Spinal cord (tissue), 10 donors: ENCODE data around the gene HLA-G. TPM values are rescaled to one million over a fixed set of nuclear protein-coding genes. Genes with fewer than 3 reads are reported as not detected.

Source experiments
- DNase-seq, 6 donors: peaks; one replicate each; pipeline versions ENCODE4 v3.0.0 to v3.0.0-alpha.2; 2013 to 2015; ENCODE audit warnings: low spot score in 6 of 6, low read depth in 4 of 6
- H3K27ac ChIP-seq: one replicate; pipeline ENCODE4 v1.5.1; 2013; ENCODE audit warnings: low read depth, low read length, control low read depth
- H3K27me3 ChIP-seq: one replicate; pipeline ENCODE4 v1.6.1; 2013; ENCODE audit warnings: low read length; ENCODE audit not compliant: control insufficient read depth, insufficient read depth
- H3K36me3 ChIP-seq: one replicate; pipeline ENCODE4 v1.6.1; 2013; ENCODE audit warnings: low read length; ENCODE audit not compliant: control insufficient read depth, insufficient read depth
- H3K4me1 ChIP-seq: one replicate; pipeline ENCODE4 v1.6.1; 2013; ENCODE audit warnings: low read length; ENCODE audit not compliant: control insufficient read depth, insufficient read depth
- H3K4me3 ChIP-seq: one replicate; pipeline ENCODE4 v1.5.1; 2013; ENCODE audit warnings: low read depth, low read length, control low read depth
- H3K9me3 ChIP-seq: one replicate; pipeline ENCODE4 v1.6.1; 2013; ENCODE audit warnings: low read length; ENCODE audit not compliant: control insufficient read depth, insufficient read depth
- WGBS: methylation state at CpG from one replicate; pipeline ENCODE4 v1.1.5; 2013; ENCODE audit warnings: missing lambda C conversion rate; ENCODE audit not compliant: insufficient coverage; 5-methylcytosine and 5-hydroxymethylcytosine counted together
- polyA plus RNA-seq, 2 donors: library from polyadenylated mRNA; unstranded; fragments of 120-200 nt; gene quantifications; one replicate each; pipeline ENCODE4 v1.2.1, GENCODE V29; 2013; ENCODE audit not compliant: insufficient read length in 2 of 2
- total RNA-seq, 2 donors: library from RNA; depleted of rRNA in 1 of 2; stranded (reverse); fragments of 120-200 nt in 1 of 2; fragments of >200 nt in 1 of 2; gene quantifications; one replicate each; pipeline versions ENCODE4 v1.2.3 to v1.2.4, GENCODE V29; 2013 to 2014
- donor health status: healthy.

Gene HLA-G
- total and polyA plus RNA-seq, 4 donors, result 2.6 to 7.6 TPM; not detected in 2

DNA sequence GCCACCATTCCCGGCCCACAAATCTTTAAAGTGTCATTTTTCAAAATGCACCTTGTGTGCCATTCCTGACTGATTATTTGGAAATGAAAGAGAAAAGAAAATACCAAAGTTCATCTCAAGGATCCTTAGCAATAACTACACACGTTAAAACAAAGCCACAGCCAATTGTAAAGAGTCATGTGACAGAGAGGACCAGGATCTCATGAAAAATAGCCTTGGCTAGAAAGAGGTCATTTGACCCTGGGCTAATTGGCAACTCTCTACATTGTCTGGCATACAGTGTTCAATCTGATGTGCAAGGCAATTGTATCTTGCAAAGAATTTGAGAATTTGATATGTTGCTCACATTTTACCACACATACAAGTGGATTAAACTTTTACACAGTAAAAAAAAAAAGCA lies 31.6 kb upstream of the HLA-G start:
- Histone ChIP-seq H3K27ac (no peak overlapping the region), H3K9me3 (no peaks in the 10 kb centered on the region), H3K4me3 (no peak overlapping the region), H3K36me3 (no peaks in the 10 kb centered on the region), H3K4me1 (peaks cover 16% of the 10 kb centered on the region), H3K27me3 (peaks cover 34% of the 10 kb centered on the region)
- no peak for DNase-seq
- WGBS, result no CpG with 5 or more reads among the region's 2 CpGs

DNA sequence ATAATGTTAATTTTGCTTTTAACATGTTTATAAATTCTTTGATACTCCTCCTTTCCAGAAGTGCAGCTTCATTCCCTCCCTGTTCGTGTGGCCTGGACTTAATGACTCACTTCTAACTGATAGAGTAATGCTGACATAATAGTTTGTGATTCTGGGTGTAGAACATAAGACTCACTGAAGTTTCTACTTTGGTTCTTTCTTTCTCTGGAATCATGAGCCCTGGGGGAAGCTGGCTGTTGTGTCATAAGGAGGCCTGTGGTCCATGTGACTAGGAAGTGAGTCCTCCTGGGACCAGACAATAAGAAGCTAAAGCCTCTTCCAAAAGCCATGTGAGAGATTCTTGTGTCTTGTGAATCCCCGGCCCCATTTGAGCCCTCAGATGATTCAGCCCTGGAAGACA lies 30.5 kb upstream of the HLA-G start:
- Histone ChIP-seq H3K27me3 (peaks cover 27% of the 10 kb centered on the region), H3K9me3 (no peaks in the 10 kb centered on the region), H3K36me3 (no peaks in the 10 kb centered on the region), H3K4me3 (no peak overlapping the region), H3K27ac (no peak overlapping the region), H3K4me1 (peaks cover 11% of the 10 kb centered on the region)
- WGBS, result 50% methylated on average over 1 of the region's 2 CpGs
- DNase-seq, result no peak

DNA sequence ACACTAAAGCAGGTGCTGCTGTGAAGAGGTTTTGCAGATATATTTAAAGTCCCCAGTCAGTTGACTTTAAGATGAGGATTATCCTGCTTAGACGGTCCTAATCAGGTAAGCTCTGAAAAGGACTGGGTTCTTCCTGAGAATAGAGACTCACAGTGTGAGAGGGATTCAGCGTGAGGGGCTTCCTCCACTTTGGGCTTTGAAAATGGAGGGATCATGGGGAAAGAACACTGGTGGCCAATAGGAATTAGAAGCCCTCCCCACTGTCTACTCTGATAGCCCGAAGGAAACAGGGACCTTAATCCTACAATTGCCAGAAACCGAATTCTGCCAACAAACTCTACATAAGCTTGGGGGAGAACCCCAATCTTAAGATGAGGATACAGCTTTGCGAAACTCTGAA lies 29.7 kb upstream of the HLA-G start:
- Histone ChIP-seq H3K36me3 (no peaks in the 10 kb centered on the region), H3K27me3 (peaks cover 18% of the 10 kb centered on the region), H3K27ac (no peak overlapping the region), H3K9me3 (no peaks in the 10 kb centered on the region), H3K4me3 (no peak overlapping the region), H3K4me1 (peaks cover 3% of the 10 kb centered on the region)
- DNase-seq, result no peak
- WGBS, result 85% methylated on average over 2 of the region's 5 CpGs

DNA sequence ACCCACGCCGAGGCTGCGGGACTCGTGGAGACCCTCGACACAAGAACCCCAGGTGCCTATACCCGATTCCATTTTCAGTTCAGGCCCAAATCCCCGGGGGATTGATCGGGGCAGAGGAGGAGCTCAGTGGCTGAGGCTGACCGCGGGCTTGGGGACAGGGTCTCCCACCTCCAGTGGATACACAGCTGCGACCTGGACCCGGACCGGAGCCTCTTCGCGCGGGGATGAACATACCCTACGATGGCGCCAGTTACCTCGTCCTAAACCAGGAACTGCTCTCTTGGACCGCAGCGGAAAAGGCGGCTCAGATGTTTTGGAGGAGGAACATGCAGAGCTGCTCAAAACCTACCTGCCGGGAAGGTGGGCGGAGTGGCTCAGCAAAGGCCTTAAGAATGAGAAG lies 27.4 kb upstream of the HLA-G start:
- no peaks in the 10 kb centered on the region for H3K4me1 ChIP-seq
- WGBS, result 92% methylated on average over 23 of the region's 24 CpGs
- H3K27ac ChIP-seq, result no peak overlapping the region
- H3K9me3 ChIP-seq, result no peaks in the 10 kb centered on the region
- DNase-seq, result no peak
- H3K27me3 ChIP-seq, result peaks cover 2% of the 10 kb centered on the region
- no peaks in the 10 kb centered on the region for H3K36me3 ChIP-seq
- H3K4me3 ChIP-seq, result no peak overlapping the region

DNA sequence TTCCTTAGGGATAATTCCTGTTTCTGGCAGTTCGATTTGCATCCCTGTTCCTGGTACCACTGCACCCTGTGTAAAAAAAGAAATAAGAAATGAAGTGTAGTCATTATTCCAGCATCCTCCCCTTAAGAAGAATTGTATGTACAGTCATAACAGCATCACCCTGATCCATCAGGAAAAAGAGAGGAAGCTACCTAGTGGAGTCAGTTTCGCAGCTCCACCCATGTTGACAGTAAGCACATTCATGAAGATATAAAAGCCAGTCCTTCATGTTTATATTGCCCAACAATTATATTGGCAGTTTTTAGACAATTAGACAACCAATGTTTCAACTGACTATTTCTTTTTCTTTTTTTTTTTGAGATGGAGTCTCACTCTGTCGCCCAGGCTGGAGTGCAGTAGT lies 21.2 kb upstream of the HLA-G start:
- H3K9me3 ChIP-seq, result no peaks in the 10 kb centered on the region
- no peak for DNase-seq
- H3K36me3 ChIP-seq, result no peaks in the 10 kb centered on the region
- H3K27me3 ChIP-seq, result peaks cover 2% of the 10 kb centered on the region
- no peaks in the 10 kb centered on the region for H3K4me1 ChIP-seq
- no peak overlapping the region for H3K27ac ChIP-seq
- no CpG with 5 or more reads among the region's 3 CpGs for WGBS
- no peak overlapping the region for H3K4me3 ChIP-seq

DNA sequence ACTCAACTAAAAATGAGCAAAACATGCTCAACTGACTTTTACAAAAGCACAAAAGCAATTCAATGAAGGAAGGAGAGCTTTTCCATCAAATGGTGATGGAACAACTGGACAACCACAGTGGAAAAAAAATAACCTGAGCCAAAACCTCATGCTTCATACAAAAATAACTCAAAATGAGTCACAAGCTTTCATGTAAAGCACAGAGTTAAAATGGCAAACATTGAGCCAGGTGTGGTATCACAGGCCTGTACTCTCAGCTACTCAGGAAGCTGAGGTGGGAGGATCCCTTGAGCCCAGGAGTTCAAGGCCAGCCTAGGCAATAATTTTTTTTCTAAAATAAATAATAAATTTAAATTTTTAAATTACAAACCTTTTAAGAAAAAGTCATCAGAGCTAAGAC lies 18.4 kb upstream of the HLA-G start:
- Histone ChIP-seq H3K4me1 (no peaks in the 10 kb centered on the region), H3K27me3 (peaks cover 2% of the 10 kb centered on the region), H3K9me3 (no peaks in the 10 kb centered on the region), H3K27ac (no peak overlapping the region), H3K4me3 (no peak overlapping the region), H3K36me3 (no peaks in the 10 kb centered on the region)
- no peak for DNase-seq

DNA sequence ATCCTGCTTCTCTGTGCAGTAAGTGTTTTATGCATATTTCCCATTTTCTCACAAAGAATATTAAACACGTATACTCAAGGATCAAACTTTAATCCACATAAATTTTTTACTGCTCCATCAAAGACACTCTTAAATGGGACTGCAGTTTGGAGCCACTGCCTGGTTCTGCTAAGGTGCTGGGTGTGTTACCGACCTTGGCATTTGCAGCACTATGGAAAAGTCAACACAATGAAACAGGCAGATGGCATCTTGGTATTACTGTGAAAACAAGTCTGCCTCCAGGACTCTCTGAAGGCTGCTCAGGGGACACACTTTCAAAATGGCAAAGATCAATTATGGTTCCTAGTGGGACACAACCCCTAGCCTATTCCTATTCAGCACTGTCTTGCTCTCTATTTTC lies 17.3 kb upstream of the HLA-G start:
- no peaks in the 10 kb centered on the region for H3K9me3 ChIP-seq
- H3K27ac ChIP-seq, result no peak overlapping the region
- peaks cover 2% of the 10 kb centered on the region for H3K27me3 ChIP-seq
- H3K4me1 ChIP-seq, result no peaks in the 10 kb centered on the region
- no peak for DNase-seq
- H3K36me3 ChIP-seq, result no peaks in the 10 kb centered on the region
- H3K4me3 ChIP-seq, result no peak overlapping the region
- 93% methylated on average over 2 of the region's 2 CpGs for WGBS

DNA sequence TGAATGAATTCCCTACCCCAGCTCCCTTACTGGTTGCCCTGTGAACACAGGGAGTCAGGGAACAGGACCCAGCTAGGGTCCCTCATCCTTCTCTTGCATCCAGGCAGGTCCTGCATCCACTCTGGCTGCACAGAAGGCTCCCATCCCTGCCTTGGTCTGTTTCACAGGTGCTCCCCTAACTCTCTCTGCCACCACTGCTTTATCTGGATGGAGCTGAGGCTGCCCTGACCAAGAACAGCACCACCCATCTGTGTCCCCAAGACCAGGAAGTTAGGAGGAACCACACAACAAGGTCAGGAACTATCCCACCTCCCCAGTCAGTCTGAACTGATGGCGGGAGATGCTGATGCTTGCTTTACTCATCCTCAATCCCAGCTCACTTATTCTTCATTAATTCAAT lies 16.2 kb upstream of the HLA-G start:
- Histone ChIP-seq H3K36me3 (no peaks in the 10 kb centered on the region), H3K27me3 (peaks cover 2% of the 10 kb centered on the region), H3K4me1 (no peaks in the 10 kb centered on the region), H3K27ac (no peak overlapping the region), H3K4me3 (no peak overlapping the region), H3K9me3 (no peaks in the 10 kb centered on the region)
- WGBS, result 100% methylated on average over 1 of the region's 1 CpG
- DNase-seq, result no peak

DNA sequence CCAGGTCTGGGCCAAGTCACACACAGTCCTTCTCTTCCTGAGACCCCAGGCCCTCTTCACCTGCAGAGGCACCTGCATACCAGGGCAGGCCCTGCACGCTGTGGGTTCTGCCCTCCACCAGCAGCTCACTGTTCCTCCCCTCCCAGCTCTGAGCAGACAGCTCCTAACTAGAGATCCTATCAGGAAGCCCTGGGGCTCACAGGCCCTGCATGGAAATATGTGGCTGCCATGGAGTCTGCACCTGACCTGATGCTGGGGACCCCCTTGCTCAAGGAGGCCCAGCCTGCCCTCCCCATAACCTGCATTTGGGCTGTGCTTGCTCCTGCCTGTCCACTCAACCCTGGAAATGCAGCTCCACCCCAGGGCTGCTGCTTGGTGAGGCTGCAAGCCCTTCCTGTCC lies 14.6 kb upstream of the HLA-G start:
- no peak overlapping the region for H3K27ac ChIP-seq
- no peaks in the 10 kb centered on the region for H3K36me3 ChIP-seq
- 20% methylated on average over 1 of the region's 1 CpG for WGBS
- DNase-seq, result no peak
- no peaks in the 10 kb centered on the region for H3K27me3 ChIP-seq
- no peaks in the 10 kb centered on the region for H3K4me1 ChIP-seq
- no peaks in the 10 kb centered on the region for H3K9me3 ChIP-seq
- H3K4me3 ChIP-seq, result no peak overlapping the region

DNA sequence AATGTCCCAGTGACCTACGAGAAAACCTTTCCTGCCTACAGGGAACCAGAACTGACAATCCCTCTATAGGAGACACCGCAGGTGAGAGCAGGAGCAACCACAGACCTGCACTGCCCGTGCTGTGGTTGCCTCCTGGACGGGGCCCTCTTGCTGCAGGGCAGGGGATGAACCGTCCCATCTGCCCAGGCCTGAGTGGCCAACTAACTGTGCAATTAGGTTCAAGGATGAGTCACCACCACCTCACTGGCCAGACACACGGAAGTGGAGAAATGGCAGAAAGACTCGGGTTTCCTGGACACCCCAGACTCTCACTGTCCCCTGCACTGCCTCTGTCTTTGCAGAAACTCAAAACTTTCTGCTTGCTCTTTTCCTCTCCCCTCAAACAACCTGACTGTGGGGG lies 13.8 kb upstream of the HLA-G start:
- H3K9me3 ChIP-seq, result no peaks in the 10 kb centered on the region
- H3K4me3 ChIP-seq, result no peak overlapping the region
- no peak for DNase-seq
- H3K4me1 ChIP-seq, result no peaks in the 10 kb centered on the region
- WGBS, result 76% methylated on average over 6 of the region's 7 CpGs
- no peak overlapping the region for H3K27ac ChIP-seq
- no peaks in the 10 kb centered on the region for H3K36me3 ChIP-seq
- H3K27me3 ChIP-seq, result no peaks in the 10 kb centered on the region
